Mesendoderm (in vitro differentiated cells): ENCODE measurements around the gene LIM2. TPM values are rescaled to one million over a fixed set of nuclear protein-coding genes. Genes with fewer than 3 reads are reported as not detected.

Source experiments
- DNase-seq: peaks from one replicate; pipeline ENCODE4 v3.0.0; 2013
- H2AK5ac ChIP-seq: 2 replicates; pipeline ENCODE4 v1.6.1; 2013; ENCODE audit warnings: low read length, inconsistent platforms
- H2BK120ac ChIP-seq: 2 replicates; pipeline ENCODE4 v1.6.1; 2013; ENCODE audit warnings: low read depth, mild to moderate bottlenecking, low read length, moderate library complexity, mixed read lengths
- H2BK15ac ChIP-seq: replicated peaks from 2 replicates; pipeline ENCODE4 v1.6.1; 2013; ENCODE audit warnings: low read depth, mild to moderate bottlenecking, moderate library complexity
- H2BK5ac ChIP-seq: 2 replicates; pipeline ENCODE4 v1.6.1; 2013; ENCODE audit warnings: low read length, inconsistent platforms
- H3K18ac ChIP-seq: 2 replicates; pipeline ENCODE4 v1.6.1; 2013; ENCODE audit warnings: mild to moderate bottlenecking, low read length, mixed read lengths
- H3K23ac ChIP-seq: one replicate; pipeline ENCODE4 v1.6.1; 2013; ENCODE audit warnings: low read length
- H3K27ac ChIP-seq: 2 replicates; pipeline ENCODE4 v1.5.1; 2013; ENCODE audit warnings: low read depth, mild to moderate bottlenecking, inconsistent platforms, low read length, moderate library complexity
- H3K27me3 ChIP-seq: 2 replicates; pipeline ENCODE4 v1.6.1; 2013; ENCODE audit warnings: low read length, control low read depth, mild to moderate bottlenecking, inconsistent platforms; ENCODE audit not compliant: insufficient read depth, poor library complexity
- H3K36me3 ChIP-seq: 2 replicates; pipeline ENCODE4 v1.6.1; 2013; ENCODE audit warnings: low read length, inconsistent platforms; ENCODE audit not compliant: control insufficient read depth, insufficient read depth
- H3K4ac ChIP-seq: one replicate; pipeline ENCODE4 v1.6.1; 2013; ENCODE audit warnings: low read depth, mild to moderate bottlenecking, low read length, moderate library complexity
- H3K4me1 ChIP-seq: 2 replicates; pipeline ENCODE4 v1.6.1; 2013; ENCODE audit warnings: low read depth, low read length, inconsistent platforms; ENCODE audit not compliant: control insufficient read depth
- H3K4me2 ChIP-seq: 2 replicates; pipeline ENCODE4 v1.6.1; 2013; ENCODE audit warnings: low read length
- H3K4me3 ChIP-seq: 2 replicates; pipeline ENCODE4 v1.5.1; 2013; ENCODE audit warnings: mild to moderate bottlenecking, low read length
- H3K56ac ChIP-seq: one replicate; pipeline ENCODE4 v1.6.1; 2013; ENCODE audit warnings: low read length
- H3K79me1 ChIP-seq: 2 replicates; pipeline ENCODE4 v1.6.1; 2013; ENCODE audit warnings: low read length, inconsistent platforms
- H3K79me2 ChIP-seq: 2 replicates; pipeline ENCODE4 v1.6.1; 2013; ENCODE audit warnings: mild to moderate bottlenecking, low read length; ENCODE audit not compliant: control insufficient read depth, insufficient read depth
- H3K9ac ChIP-seq: 2 replicates; pipeline ENCODE4 v1.6.1; 2013; ENCODE audit warnings: low read length, inconsistent platforms
- H4K5ac ChIP-seq: one replicate; pipeline ENCODE4 v1.6.1; 2013; ENCODE audit warnings: low read length
- H4K8ac ChIP-seq: one replicate; pipeline ENCODE4 v1.6.1; 2013; ENCODE audit warnings: low read depth, mild to moderate bottlenecking, control low read depth, low read length, moderate library complexity
- WGBS: extraction: QIAGEN DNeasy Blood & Tissue Kit; methylation state at CpG from one replicate; pipeline ENCODE4 v1.1.7; 2013; ENCODE audit warnings: low lambda C conversion rate, missing lambda C conversion rate; ENCODE audit not compliant: insufficient coverage; ENCODE audit errors: extremely low coverage; 5-methylcytosine and 5-hydroxymethylcytosine counted together
- polyA plus RNA-seq, 2 experiments: library from polyadenylated mRNA; stranded (reverse); fragments of 200-250 nt; gene quantifications; one replicate each; pipeline ENCODE4 v1.2.3, GENCODE V29; 2013

The LIM2 gene
- polyA plus RNA-seq (2013, experiment 1 of 2) = not detected
- not detected for polyA plus RNA-seq (2013, experiment 2 of 2)

GRCh38 chr19:51387924-51388389, at the start of gene LIM2:
Gene LIM2 (minus strand): TSS chr19:51387974. CDS start chr19:51387443, 531 bp downstream.
- Histone ChIP-seq H3K56ac (no peak within 1 kb of the TSS), H4K5ac (no peak within 1 kb of the TSS), H3K27me3 (no peaks in the 10 kb centered on the region), H2BK5ac (no peak within 1 kb of the TSS), H3K36me3 (no peaks in the 10 kb centered on the region), H3K79me1 (no peaks in the 10 kb centered on the region), H3K27ac (no peak within 1 kb of the TSS), H3K4me2 (no peak within 1 kb of the TSS), H3K23ac (no peak within 1 kb of the TSS), H3K9ac (no peak within 1 kb of the TSS), H2BK15ac (no peak within 1 kb of the TSS), H3K18ac (no peak within 1 kb of the TSS), H4K8ac (no peak within 1 kb of the TSS), H3K4ac (no peak within 1 kb of the TSS), H3K4me1 (no peaks in the 10 kb centered on the region), H2BK120ac (no peak within 1 kb of the TSS), H3K4me3 (no peak within 1 kb of the TSS), H2AK5ac (no peak within 1 kb of the TSS), H3K79me2 (no peaks in the 10 kb centered on the region)
- no CpG with 5 or more reads among the region's 15 CpGs for WGBS
- no peak for DNase-seq

GRCh38 chr19:51434456-51434855, 46.7 kb upstream of the LIM2 start:
- Histone ChIP-seq H3K36me3 (no peaks in the 10 kb centered on the region), H3K18ac (no peak overlapping the region), H3K4me1 (no peaks in the 10 kb centered on the region), H4K5ac (no peak overlapping the region), H2BK15ac (no peak overlapping the region), H3K9ac (no peak overlapping the region), H4K8ac (no peak overlapping the region), H3K4me2 (no peak overlapping the region), H2BK5ac (no peak overlapping the region), H3K79me1 (no peaks in the 10 kb centered on the region), H3K56ac (no peak overlapping the region), H3K27me3 (no peaks in the 10 kb centered on the region), H3K23ac (no peak overlapping the region), H3K4ac (no peak overlapping the region), H2AK5ac (no peak overlapping the region), H3K27ac (no peak overlapping the region), H3K4me3 (no peak overlapping the region), H2BK120ac (no peak overlapping the region), H3K79me2 (no peaks in the 10 kb centered on the region)
- WGBS = no CpG with 5 or more reads among the region's 1 CpG
- DNase-seq = no peak

GRCh38 chr19:51433043-51433442, 45.3 kb upstream of the LIM2 start:
- no peaks in the 10 kb centered on the region for H3K36me3 ChIP-seq
- H3K4ac ChIP-seq = no peak overlapping the region
- H4K8ac ChIP-seq = no peak overlapping the region
- no peak overlapping the region for H3K56ac ChIP-seq
- no peak overlapping the region for H3K23ac ChIP-seq
- no peak overlapping the region for H2BK15ac ChIP-seq
- H2BK5ac ChIP-seq = no peak overlapping the region
- no peak overlapping the region for H2AK5ac ChIP-seq
- no peak overlapping the region for H3K4me3 ChIP-seq
- no peak overlapping the region for H2BK120ac ChIP-seq
- H3K79me1 ChIP-seq = no peaks in the 10 kb centered on the region
- no peak overlapping the region for H3K27ac ChIP-seq
- WGBS = no CpG with 5 or more reads among the region's 4 CpGs
- no peaks in the 10 kb centered on the region for H3K4me1 ChIP-seq
- no peak overlapping the region for H3K9ac ChIP-seq
- H3K79me2 ChIP-seq = no peaks in the 10 kb centered on the region
- no peak overlapping the region for H3K4me2 ChIP-seq
- no peak for DNase-seq
- H4K5ac ChIP-seq = no peak overlapping the region
- H3K27me3 ChIP-seq = no peaks in the 10 kb centered on the region
- H3K18ac ChIP-seq = no peak overlapping the region

GRCh38 chr19:51431124-51431523, 43.4 kb upstream of the LIM2 start:
- no peak for DNase-seq
- no peak overlapping the region for H3K4ac ChIP-seq
- H3K27me3 ChIP-seq = no peaks in the 10 kb centered on the region
- no peak overlapping the region for H3K56ac ChIP-seq
- H3K4me1 ChIP-seq = no peaks in the 10 kb centered on the region
- H3K79me2 ChIP-seq = no peaks in the 10 kb centered on the region
- no peak overlapping the region for H3K9ac ChIP-seq
- H2BK120ac ChIP-seq = no peak overlapping the region
- H3K79me1 ChIP-seq = no peaks in the 10 kb centered on the region
- H3K23ac ChIP-seq = no peak overlapping the region
- no peak overlapping the region for H4K8ac ChIP-seq
- no peak overlapping the region for H3K4me3 ChIP-seq
- WGBS = no CpG with 5 or more reads among the region's 3 CpGs
- H3K18ac ChIP-seq = no peak overlapping the region
- no peak overlapping the region for H2BK15ac ChIP-seq
- no peak overlapping the region for H3K27ac ChIP-seq
- no peak overlapping the region for H4K5ac ChIP-seq
- H2AK5ac ChIP-seq = no peak overlapping the region
- H2BK5ac ChIP-seq = no peak overlapping the region
- no peak overlapping the region for H3K4me2 ChIP-seq
- H3K36me3 ChIP-seq = no peaks in the 10 kb centered on the region

GRCh38 chr19:51430221-51430620, 42.4 kb upstream of the LIM2 start:
- WGBS = no CpG with 5 or more reads among the region's 3 CpGs
- Histone ChIP-seq H3K18ac (no peak overlapping the region), H3K4me3 (no peak overlapping the region), H4K8ac (no peak overlapping the region), H3K56ac (no peak overlapping the region), H3K79me1 (no peaks in the 10 kb centered on the region), H3K4me2 (no peak overlapping the region), H3K9ac (no peak overlapping the region), H2BK5ac (no peak overlapping the region), H3K27me3 (no peaks in the 10 kb centered on the region), H3K23ac (no peak overlapping the region), H3K27ac (no peak overlapping the region), H4K5ac (no peak overlapping the region), H2AK5ac (no peak overlapping the region), H3K36me3 (no peaks in the 10 kb centered on the region), H2BK120ac (no peak overlapping the region), H3K4me1 (no peaks in the 10 kb centered on the region), H3K4ac (no peak overlapping the region), H3K79me2 (no peaks in the 10 kb centered on the region), H2BK15ac (no peak overlapping the region)
- no peak for DNase-seq

- Histone ChIP-seq H2BK120ac (no peak overlapping the region), H3K18ac (no peak overlapping the region), H3K79me1 (no peaks in the 10 kb centered on the region), H4K8ac (no peak overlapping the region), H3K79me2 (no peaks in the 10 kb centered on the region), H3K4ac (no peak overlapping the region), H3K27me3 (no peaks in the 10 kb centered on the region), H2BK5ac (no peak overlapping the region), H4K5ac (no peak overlapping the region), H3K4me1 (no peaks in the 10 kb centered on the region), H3K4me2 (no peak overlapping the region), H3K23ac (no peak overlapping the region), H3K56ac (no peak overlapping the region), H3K4me3 (no peak overlapping the region), H3K9ac (no peak overlapping the region), H2AK5ac (no peak overlapping the region), H3K27ac (no peak overlapping the region), H3K36me3 (no peaks in the 10 kb centered on the region), H2BK15ac (no peak overlapping the region)
- WGBS = no CpG with 5 or more reads among the region's 3 CpGs
- no peak for DNase-seq
Observed at GRCh38 chr19:51427201-51427600, 39.4 kb upstream of the LIM2 start.
